Tibial artery (tissue), 4 donors: ENCODE results near the gene PPP2R2C.

Experiments
- DNase-seq, 2 donors: peaks; one replicate each; pipeline ENCODE4 v3.0.0-alpha.2; 2019
- H3K27ac ChIP-seq, 2 donors: fragments of 200-600 bp; sonication (generic) in 1 of 2; 1 replicate in 1 of 2; 2 replicates in 1 of 2; pipeline ENCODE4 v1.5.1; 2018 to 2019; ENCODE audit warnings: mild to moderate bottlenecking in 1 of 2
- H3K27me3 ChIP-seq, 2 donors: fragments of 200-600 bp; sonication (generic) in 1 of 2; one replicate each; pipeline versions ENCODE4 v1.5.1 to v1.6.0; 2016 to 2019
- H3K36me3 ChIP-seq, 3 donors: fragments of 200-600 bp; sonication (generic) in 2 of 3; one replicate each; pipeline ENCODE4 v1.5.1; 2016 to 2019; ENCODE audit warnings: mild to moderate bottlenecking in 2 of 3
- H3K4me1 ChIP-seq, 4 donors: fragments of 200-600 bp; sonication (generic) in 2 of 4; 1 replicate in 3 of 4; 2 replicates in 1 of 4; pipeline ENCODE4 v1.5.1; 2016 to 2019
- H3K4me3 ChIP-seq, 2 donors: fragments of 200-600 bp; sonication (generic) in 1 of 2; 1 replicate in 1 of 2; 2 replicates in 1 of 2; pipeline ENCODE4 v1.5.1; 2018 to 2019; ENCODE audit warnings: mild to moderate bottlenecking in 2 of 2
- H3K9me3 ChIP-seq, 3 donors: fragments of 200-600 bp; sonication (generic) in 1 of 3; one replicate each; pipeline ENCODE4 v1.5.1; 2016 to 2019
- CTCF ChIP-seq, 2 experiments: fragments of 200-600 bp in 1 of 2; fragments of 450-650 bp in 1 of 2; IDR thresholded peaks; one replicate each; pipeline ENCODE4 v1.5.1; 2017 to 2019; ENCODE audit warnings: antibody characterized with exemption in 2 of 2, mild to moderate bottlenecking in 1 of 2, moderate library complexity in 1 of 2
- intact Hi-C: fragments of 100-400 bp; cut with DNase I; formaldehyde crosslinking; loops from one replicate; pipeline ENCODE4 v1.15.0; 2023; ENCODE audit warnings: low total_unique reads

Gene PPP2R2C

GRCh38 chr4:6356076-6356560 is 116.3 kb downstream of the PPP2R2C start:
- Histone ChIP-seq H3K4me1 (no peaks in the 10 kb centered on the region), H3K27me3 (peaks cover 0 to 40% of the 10 kb centered on the region in 2 donors), H3K9me3 (no peaks in the 10 kb centered on the region), H3K27ac (no peak overlapping the region), H3K4me3 (no peak overlapping the region), H3K36me3 (no peaks in the 10 kb centered on the region)
- intact Hi-C loops = no loop called here
- no peak for DNase-seq
- TF ChIP-seq CTCF (IDR thresholded peaks at IDR 0.05) = no peak

GRCh38 chr4:6355052-6355451 is 117.4 kb downstream of the PPP2R2C start:
- Histone ChIP-seq H3K9me3 (no peaks in the 10 kb centered on the region), H3K4me1 (no peaks in the 10 kb centered on the region), H3K27ac (no peak overlapping the region), H3K4me3 (no peak overlapping the region), H3K36me3 (no peaks in the 10 kb centered on the region), H3K27me3 (peaks cover 0 to 49% of the 10 kb centered on the region in 2 donors)
- DNase-seq = no peak
- intact Hi-C loops = no loop called here
- no peak for TF ChIP-seq CTCF (IDR thresholded peaks at IDR 0.05)

DNA sequence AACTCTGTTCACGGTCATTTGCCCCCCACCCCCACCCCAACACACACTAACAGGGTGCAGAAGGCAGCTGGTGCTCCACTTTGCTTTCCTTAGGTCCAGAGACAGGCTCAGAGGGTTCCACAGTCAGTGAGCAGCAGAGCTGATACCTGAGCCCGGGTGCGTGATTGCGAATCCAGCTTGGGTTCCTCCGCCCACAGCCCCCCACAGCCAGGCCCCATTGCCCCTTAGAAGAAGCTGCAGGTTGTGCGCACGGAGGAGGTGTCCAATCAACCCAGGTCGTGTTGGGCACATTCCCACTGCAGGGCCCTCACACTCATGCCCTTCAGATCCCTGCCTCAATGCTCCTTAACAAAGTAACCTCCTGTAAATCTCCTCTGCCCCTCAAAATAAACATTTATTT is 117.8 kb downstream of the PPP2R2C start:
- TF ChIP-seq CTCF (IDR thresholded peaks at IDR 0.05) = no peak
- Histone ChIP-seq H3K9me3 (no peaks in the 10 kb centered on the region), H3K36me3 (no peaks in the 10 kb centered on the region), H3K27me3 (peaks cover 0 to 49% of the 10 kb centered on the region in 2 donors), H3K4me3 (no peak overlapping the region), H3K27ac (no peak overlapping the region), H3K4me1 (no peaks in the 10 kb centered on the region)
- intact Hi-C loops = no loop called here
- DNase-seq = no peak

DNA sequence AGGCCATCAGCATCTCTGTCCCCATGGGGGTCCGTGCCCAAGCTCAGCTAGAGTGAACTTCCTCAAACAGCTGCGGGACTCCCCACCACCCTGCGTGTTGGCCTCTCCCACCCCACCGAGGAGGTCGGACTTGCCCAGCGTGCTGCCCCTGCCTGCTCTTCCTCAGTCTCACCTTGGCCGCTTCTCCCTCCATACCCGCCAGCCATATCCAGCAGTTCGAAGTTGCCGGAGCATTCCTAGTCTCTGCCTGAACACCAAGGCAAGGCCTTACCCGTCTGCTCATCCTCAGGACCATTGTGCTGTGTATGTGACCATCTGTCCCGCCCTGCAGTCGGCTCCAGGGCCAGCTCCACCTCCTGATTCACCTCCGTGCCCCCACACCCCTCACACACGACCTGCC is 118.3 kb downstream of the PPP2R2C start:
- Histone ChIP-seq H3K27ac (no peak overlapping the region), H3K4me1 (no peaks in the 10 kb centered on the region), H3K4me3 (no peak overlapping the region), H3K9me3 (no peaks in the 10 kb centered on the region), H3K27me3 (peaks cover 0 to 48% of the 10 kb centered on the region in 2 donors), H3K36me3 (no peaks in the 10 kb centered on the region)
- intact Hi-C loops = no loop called here
- TF ChIP-seq CTCF (IDR thresholded peaks at IDR 0.05) = no peak
- no peak for DNase-seq

GRCh38 chr4:6352031-6352692 is 120.3 kb downstream of the PPP2R2C start:
- no peak for TF ChIP-seq CTCF (IDR thresholded peaks at IDR 0.05)
- H3K27me3 ChIP-seq = peaks cover 0 to 57% of the 10 kb centered on the region in 2 donors

More at GRCh38 chr4:6352031-6352692, 120.3 kb downstream of the PPP2R2C start:
- DNase-seq = no peak
- Histone ChIP-seq H3K27ac (no peak overlapping the region), H3K4me1 (no peaks in the 10 kb centered on the region), H3K4me3 (no peak overlapping the region), H3K36me3 (no peaks in the 10 kb centered on the region), H3K9me3 (no peaks in the 10 kb centered on the region)
- intact Hi-C loops = no loop called here
